A549 (cell line): ENCODE data around the gene ACAN. TPM values are rescaled to one million over a fixed set of nuclear protein-coding genes. Genes with fewer than 3 reads are reported as not detected.

Experiments
- ATAC-seq, 2 experiments: fragments of 200-7000 bp in 1 of 2; fragments of >200 bp in 1 of 2; cut with Nextera tagmentation in 1 of 2; cut with Tn5 transposase in 1 of 2; 3 replicates each; pipeline versions ENCODE4 v1.8.0 to v1.9.1; 2018 to 2020; ENCODE audit warnings: mild to moderate bottlenecking in 1 of 2, moderate library complexity in 1 of 2
- CTCF ChIA-PET: fragments of 300-600 bp; sonication (Branson Sonifier 250); formaldehyde crosslinking; extraction: SDS; loops from one replicate; lab custom pipeline; 2021; ENCODE audit warnings: antibody characterized with exemption, inconsistent platforms; lab: Yijun Ruan, JAX
- POLR2A ChIA-PET: fragments of 350-600 bp; formaldehyde crosslinking; extraction: SDS; loops from one replicate; lab custom pipeline; 2021; ENCODE audit warnings: antibody characterized with exemption, inconsistent platforms; lab: Yijun Ruan, JAX
- DNase-seq, 2 experiments: peaks; one replicate each; pipeline versions ENCODE4 v3.0.0 to v3.0.0-alpha.2; 2011 to 2016; ENCODE audit warnings: low read depth in 1 of 2, low spot score in 1 of 2
- FAIRE-seq: peaks from 2 replicates; lab custom pipeline; 2011; peaks lifted over from hg19 to GRCh38; lab: Jason Lieb, UNC
- H3K27ac ChIP-seq, 2 experiments: fragments of >200 bp; sonication (Bioruptor Twin); formaldehyde crosslinking; 3 replicates each; pipeline ENCODE4 v1.5.1; 2016 to 2017
- H3K4me1 ChIP-seq: fragments of >200 bp; sonication (Bioruptor Twin); formaldehyde crosslinking; 3 replicates; pipeline ENCODE4 v1.6.1; 2016
- H3K4me2 ChIP-seq: fragments of >200 bp; sonication (Bioruptor Twin); formaldehyde crosslinking; 3 replicates; pipeline ENCODE4 v1.6.1; 2016
- H3K4me3 ChIP-seq: fragments of >200 bp; sonication (Bioruptor Twin); formaldehyde crosslinking; 3 replicates; pipeline ENCODE4 v1.5.1; 2016
- H3K9me3 ChIP-seq: fragments of >200 bp; sonication (Bioruptor Twin); formaldehyde crosslinking; 3 replicates; pipeline ENCODE4 v1.6.1; 2016
- BHLHE40 ChIP-seq: IDR thresholded peaks from 2 replicates; pipeline ENCODE4 v1.6.1; 2012; ENCODE audit warnings: low read depth, low read length, inconsistent platforms
- EHF ChIP-seq: fragments of 250-450 bp; sonication (Bioruptor Pico); IDR thresholded peaks from 2 replicates; pipeline ENCODE4 v1.5.0; 2020; ENCODE audit warnings: mild to moderate bottlenecking
- FOXS1 ChIP-seq: fragments of 250-450 bp; sonication (Bioruptor Pico); IDR thresholded peaks from 2 replicates; pipeline ENCODE4 v1.5.0; 2020; ENCODE audit warnings: mild to moderate bottlenecking, moderate library complexity
- HOXB13 ChIP-seq: fragments of 250-450 bp; sonication (Bioruptor Pico); IDR thresholded peaks from 2 replicates; pipeline ENCODE4 v1.5.0; 2020; ENCODE audit warnings: low read depth, mild to moderate bottlenecking, moderate library complexity
- JUN ChIP-seq, 2 experiments: fragments of >200 bp; sonication (Bioruptor Twin); formaldehyde crosslinking; IDR thresholded peaks; 2 replicates in 1 of 2; 3 replicates in 1 of 2; pipeline ENCODE4 v1.6.1; 2016 to 2017
- KDM1A ChIP-seq: fragments of 200-600 bp; sonication (generic); IDR thresholded peaks from 2 replicates; pipeline ENCODE4 v1.6.1; 2016; ENCODE audit warnings: low read depth, mild to moderate bottlenecking
- MAFK ChIP-seq: fragments of 450-650 bp; IDR thresholded peaks from 2 replicates; pipeline ENCODE4 v1.6.1; 2014; ENCODE audit not compliant: partially characterized antibody
- NFE2L2 ChIP-seq: fragments of 150-350 bp; conservative IDR thresholded peaks from 2 replicates; pipeline ENCODE4 v1.6.1; 2014; ENCODE audit warnings: low read length
- PHF8 ChIP-seq: fragments of 200-600 bp; sonication (generic); IDR thresholded peaks from 2 replicates; pipeline ENCODE4 v1.6.1; 2016; ENCODE audit warnings: low read depth, mild to moderate bottlenecking, antibody characterized with exemption, moderate library complexity, borderline replicate concordance
- POLR2AphosphoS2 ChIP-seq: conservative IDR thresholded peaks from 2 replicates; pipeline ENCODE4 v1.6.1; 2012; ENCODE audit warnings: low read length, improper control_type of control experiment, inconsistent platforms
- RARB ChIP-seq: fragments of 250-450 bp; sonication (Bioruptor Pico); IDR thresholded peaks from 2 replicates; pipeline ENCODE4 v1.8.0; 2021; ENCODE audit warnings: mild to moderate bottlenecking, moderate library complexity
- RCOR1 ChIP-seq: fragments of 150-350 bp; IDR thresholded peaks from 2 replicates; pipeline ENCODE4 v1.6.1; 2014; ENCODE audit warnings: antibody characterized with exemption, low read length, low read depth
- RNF2 ChIP-seq: fragments of 200-600 bp; sonication (generic); IDR thresholded peaks from 2 replicates; pipeline ENCODE4 v1.6.1; 2016; ENCODE audit warnings: low read depth, mild to moderate bottlenecking, antibody characterized with exemption, moderate library complexity, borderline replicate concordance
- TFCP2L1 ChIP-seq: fragments of 250-450 bp; sonication (Bioruptor Pico); IDR thresholded peaks from 2 replicates; pipeline ENCODE4 v1.5.0; 2021; ENCODE audit warnings: mild to moderate bottlenecking
- ZFP36 ChIP-seq: fragments of 450-650 bp; IDR thresholded peaks from 2 replicates; pipeline ENCODE4 v1.6.1; 2014; ENCODE audit warnings: borderline replicate concordance; ENCODE audit not compliant: partially characterized antibody
- ZNF302 ChIP-seq: fragments of 250-450 bp; sonication (Bioruptor Pico); IDR thresholded peaks from 2 replicates; pipeline ENCODE4 v1.9.0; 2021; ENCODE audit warnings: inconsistent platforms, mild to moderate bottlenecking, moderate library complexity
- whole genome bisulfite sequencing: methylation state at CpG from one replicate; pipeline ENCODE4 v1.1.6; 2017; ENCODE audit errors: missing lambda C conversion rate; 5-methylcytosine and 5-hydroxymethylcytosine counted together
- polyA plus RNA-seq, 4 experiments: library from polyadenylated mRNA; depleted of rRNA in 3 of 4; stranded (reverse); fragments of >200 nt; fragmentation: RNase III in 1 of 4; extraction: RNeasy Plus Mini Kit Qiagen cat#74134 plus additional on column Dnase treatment in 1 of 4; gene quantifications; 2 replicates in 3 of 4; 3 replicates in 1 of 4; pipeline ENCODE4 v1.2.3, GENCODE V29; 2011 to 2017
- TF ChIP-seq, protein P1 (sequence below): fragments of 200-600 bp; sonication (generic); IDR thresholded peaks from 2 replicates; pipeline ENCODE4 v1.6.1; 2016; ENCODE audit warnings: antibody characterized with exemption, mild to moderate bottlenecking, moderate library complexity
- TF ChIP-seq, protein P2 (sequence below): fragments of 150-350 bp; IDR thresholded peaks from 2 replicates; pipeline ENCODE4 v1.6.1; 2014; ENCODE audit warnings: low read depth, mild to moderate bottlenecking, low read length
- TF ChIP-seq, protein P3 (sequence below): fragments of 250-450 bp; sonication (Bioruptor Pico); IDR thresholded peaks from 2 replicates; pipeline ENCODE4 v1.5.0; 2021; ENCODE audit warnings: mild to moderate bottlenecking, moderate library complexity, borderline replicate concordance
- TF ChIP-seq, protein P4 (sequence below): fragments of 250-450 bp; sonication (Bioruptor Pico); IDR thresholded peaks from 2 replicates; pipeline ENCODE4 v1.5.0; 2020; ENCODE audit warnings: low read depth, mild to moderate bottlenecking, moderate library complexity

The ACAN gene
- polyA plus RNA-seq, 2 of the 4 experiments (the other 2 are of a cell fraction) = 0.01 TPM; not detected in 1

DNA sequence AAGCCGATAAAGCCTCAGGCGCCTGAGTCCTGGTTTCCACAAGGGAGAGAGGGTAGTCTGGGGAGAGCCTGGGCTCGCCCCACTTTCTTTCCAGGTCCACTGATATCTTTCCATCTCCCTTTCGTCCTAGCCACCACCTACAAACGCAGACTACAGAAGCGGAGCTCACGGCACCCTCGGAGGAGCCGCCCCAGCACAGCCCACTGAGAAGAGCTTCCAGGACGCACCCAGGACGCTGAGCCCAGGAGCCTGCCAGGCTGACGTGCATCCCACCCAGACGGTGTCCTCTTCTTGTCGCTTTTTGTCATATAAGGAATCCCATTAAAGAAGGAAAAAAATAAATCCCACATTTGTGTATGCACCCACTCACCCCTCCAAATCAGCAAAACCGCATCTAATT, 71.0 kb downstream of the ACAN start (continued):
- TF ChIP-seq, protein P1, sequence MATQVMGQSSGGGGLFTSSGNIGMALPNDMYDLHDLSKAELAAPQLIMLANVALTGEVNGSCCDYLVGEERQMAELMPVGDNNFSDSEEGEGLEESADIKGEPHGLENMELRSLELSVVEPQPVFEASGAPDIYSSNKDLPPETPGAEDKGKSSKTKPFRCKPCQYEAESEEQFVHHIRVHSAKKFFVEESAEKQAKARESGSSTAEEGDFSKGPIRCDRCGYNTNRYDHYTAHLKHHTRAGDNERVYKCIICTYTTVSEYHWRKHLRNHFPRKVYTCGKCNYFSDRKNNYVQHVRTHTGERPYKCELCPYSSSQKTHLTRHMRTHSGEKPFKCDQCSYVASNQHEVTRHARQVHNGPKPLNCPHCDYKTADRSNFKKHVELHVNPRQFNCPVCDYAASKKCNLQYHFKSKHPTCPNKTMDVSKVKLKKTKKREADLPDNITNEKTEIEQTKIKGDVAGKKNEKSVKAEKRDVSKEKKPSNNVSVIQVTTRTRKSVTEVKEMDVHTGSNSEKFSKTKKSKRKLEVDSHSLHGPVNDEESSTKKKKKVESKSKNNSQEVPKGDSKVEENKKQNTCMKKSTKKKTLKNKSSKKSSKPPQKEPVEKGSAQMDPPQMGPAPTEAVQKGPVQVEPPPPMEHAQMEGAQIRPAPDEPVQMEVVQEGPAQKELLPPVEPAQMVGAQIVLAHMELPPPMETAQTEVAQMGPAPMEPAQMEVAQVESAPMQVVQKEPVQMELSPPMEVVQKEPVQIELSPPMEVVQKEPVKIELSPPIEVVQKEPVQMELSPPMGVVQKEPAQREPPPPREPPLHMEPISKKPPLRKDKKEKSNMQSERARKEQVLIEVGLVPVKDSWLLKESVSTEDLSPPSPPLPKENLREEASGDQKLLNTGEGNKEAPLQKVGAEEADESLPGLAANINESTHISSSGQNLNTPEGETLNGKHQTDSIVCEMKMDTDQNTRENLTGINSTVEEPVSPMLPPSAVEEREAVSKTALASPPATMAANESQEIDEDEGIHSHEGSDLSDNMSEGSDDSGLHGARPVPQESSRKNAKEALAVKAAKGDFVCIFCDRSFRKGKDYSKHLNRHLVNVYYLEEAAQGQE = no peak
- no peak for TF ChIP-seq KDM1A
- TF ChIP-seq, protein P2, sequence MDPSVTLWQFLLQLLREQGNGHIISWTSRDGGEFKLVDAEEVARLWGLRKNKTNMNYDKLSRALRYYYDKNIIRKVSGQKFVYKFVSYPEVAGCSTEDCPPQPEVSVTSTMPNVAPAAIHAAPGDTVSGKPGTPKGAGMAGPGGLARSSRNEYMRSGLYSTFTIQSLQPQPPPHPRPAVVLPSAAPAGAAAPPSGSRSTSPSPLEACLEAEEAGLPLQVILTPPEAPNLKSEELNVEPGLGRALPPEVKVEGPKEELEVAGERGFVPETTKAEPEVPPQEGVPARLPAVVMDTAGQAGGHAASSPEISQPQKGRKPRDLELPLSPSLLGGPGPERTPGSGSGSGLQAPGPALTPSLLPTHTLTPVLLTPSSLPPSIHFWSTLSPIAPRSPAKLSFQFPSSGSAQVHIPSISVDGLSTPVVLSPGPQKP = no peak

DNA sequence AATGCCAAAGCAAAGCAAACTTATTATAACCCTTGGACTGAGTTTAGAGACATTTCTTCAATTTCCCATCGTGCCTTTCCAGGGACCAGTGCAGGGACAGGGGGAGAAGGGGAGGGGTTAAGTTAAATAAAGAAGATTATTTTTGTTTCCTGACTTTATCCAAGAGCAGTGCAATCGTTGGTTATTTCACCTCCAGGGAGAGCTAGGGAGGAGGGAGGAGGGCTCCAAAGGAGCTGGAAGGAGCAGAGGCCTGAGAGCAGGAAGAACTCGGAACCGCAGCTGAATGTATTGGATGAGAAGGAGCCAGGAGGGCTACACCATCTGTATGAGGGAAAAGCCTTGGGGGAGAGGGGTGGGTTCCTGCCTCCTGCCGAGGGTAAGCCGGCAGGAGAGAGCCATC, 71.4 kb downstream of the ACAN start:
- no peak overlapping the region for H3K4me2 ChIP-seq
- no peaks in the 10 kb centered on the region for H3K9me3 ChIP-seq
- whole genome bisulfite sequencing = 60% methylated on average over 6 of the region's 6 CpGs
- no peak for DNase-seq
- no peak overlapping the region for H3K4me3 ChIP-seq
- no peak for TF ChIP-seq PHF8
- no peak for TF ChIP-seq RCOR1
- TF ChIP-seq, protein P3, sequence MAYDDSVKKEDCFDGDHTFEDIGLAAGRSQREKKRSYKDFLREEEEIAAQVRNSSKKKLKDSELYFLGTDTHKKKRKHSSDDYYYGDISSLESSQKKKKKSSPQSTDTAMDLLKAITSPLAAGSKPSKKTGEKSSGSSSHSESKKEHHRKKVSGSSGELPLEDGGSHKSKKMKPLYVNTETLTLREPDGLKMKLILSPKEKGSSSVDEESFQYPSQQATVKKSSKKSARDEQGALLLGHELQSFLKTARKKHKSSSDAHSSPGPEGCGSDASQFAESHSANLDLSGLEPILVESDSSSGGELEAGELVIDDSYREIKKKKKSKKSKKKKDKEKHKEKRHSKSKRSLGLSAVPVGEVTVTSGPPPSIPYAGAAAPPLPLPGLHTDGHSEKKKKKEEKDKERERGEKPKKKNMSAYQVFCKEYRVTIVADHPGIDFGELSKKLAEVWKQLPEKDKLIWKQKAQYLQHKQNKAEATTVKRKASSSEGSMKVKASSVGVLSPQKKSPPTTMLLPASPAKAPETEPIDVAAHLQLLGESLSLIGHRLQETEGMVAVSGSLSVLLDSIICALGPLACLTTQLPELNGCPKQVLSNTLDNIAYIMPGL (CRISPR knock-in tag) = no peak
- ATAC-seq = no peak
- CTCF ChIA-PET = interaction anchor here (0.6 to 10.7 kb wide), 2 partner anchors 21 to 128 kb away, joined by 3 to 212 read pairs; partner anchors contain the start of gene HAPLN3
- no peak for FAIRE-seq
- H3K4me1 ChIP-seq = no peaks in the 10 kb centered on the region
- H3K27ac ChIP-seq = no peak overlapping the region
- POLR2A ChIA-PET = no interaction called here

DNA sequence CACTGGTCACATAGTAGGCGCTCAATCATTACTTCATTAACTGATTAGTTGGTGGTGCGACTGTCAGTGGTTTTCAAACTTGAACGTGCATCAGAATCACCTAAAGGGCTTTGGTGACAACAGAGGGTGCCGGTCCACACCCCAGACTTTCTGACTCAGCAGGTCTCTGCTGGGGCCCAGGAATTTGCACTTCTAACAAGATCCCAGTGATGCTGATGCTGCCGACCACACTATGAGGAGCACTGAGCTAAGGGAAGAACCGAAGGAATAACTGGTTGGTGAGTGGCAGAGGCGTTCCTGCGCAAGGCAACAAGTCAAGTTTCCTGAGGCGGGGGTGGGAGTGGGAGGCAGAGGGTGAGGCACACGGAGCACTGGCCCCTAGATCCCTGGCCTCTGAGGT, 73.3 kb downstream of the ACAN start:
- Histone ChIP-seq H3K27ac (no peak overlapping the region), H3K4me2 (no peak overlapping the region), H3K9me3 (no peaks in the 10 kb centered on the region), H3K4me1 (no peaks in the 10 kb centered on the region), H3K4me3 (no peak overlapping the region)
- FAIRE-seq (no peak), DNase-seq (no peak), ATAC-seq (no peak)
- CTCF ChIA-PET = interaction anchor here (0.5 to 10.7 kb wide), 4 partner anchors 9 to 219 kb away, joined by 3 to 212 read pairs (median 3); partner anchors contain the start of gene HAPLN3
- no peak for TF ChIP-seq FOXS1 (CRISPR knock-in tag)
- TF ChIP-seq EHF (CRISPR knock-in tag) = no peak
- TF ChIP-seq ZNF302 (CRISPR knock-in tag) = no peak
- TF ChIP-seq RARB (CRISPR knock-in tag) = no peak
- TF ChIP-seq NFE2L2 = no peak
- no peak for TF ChIP-seq ZFP36
- TF ChIP-seq MAFK = no peak
- TF ChIP-seq, protein P4, sequence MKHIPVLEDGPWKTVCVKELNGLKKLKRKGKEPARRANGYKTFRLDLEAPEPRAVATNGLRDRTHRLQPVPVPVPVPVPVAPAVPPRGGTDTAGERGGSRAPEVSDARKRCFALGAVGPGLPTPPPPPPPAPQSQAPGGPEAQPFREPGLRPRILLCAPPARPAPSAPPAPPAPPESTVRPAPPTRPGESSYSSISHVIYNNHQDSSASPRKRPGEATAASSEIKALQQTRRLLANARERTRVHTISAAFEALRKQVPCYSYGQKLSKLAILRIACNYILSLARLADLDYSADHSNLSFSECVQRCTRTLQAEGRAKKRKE (CRISPR knock-in tag) = no peak
- no peak for TF ChIP-seq HOXB13 (CRISPR knock-in tag)
- no peak for TF ChIP-seq POLR2AphosphoS2
- no peak for TF ChIP-seq TFCP2L1 (CRISPR knock-in tag)
- TF ChIP-seq RCOR1 = no peak
- no peak for TF ChIP-seq RNF2
- no peak for TF ChIP-seq JUN (IDR thresholded peaks at IDR 0.05)
- no peak for TF ChIP-seq BHLHE40
- POLR2A ChIA-PET = no interaction called here
- 75% methylated on average over 9 of the region's 10 CpGs for WGBS
